Mucosa of stomach (tissue), 1 donor: ENCODE data around the gene MYO7A.

Experiments used
- H3K27me3 ChIP-seq: one replicate; pipeline ENCODE4 v1.7.0; 2013; ENCODE audit warnings: mild to moderate bottlenecking, low read length; ENCODE audit not compliant: control insufficient read depth, insufficient read depth
- H3K36me3 ChIP-seq: one replicate; pipeline ENCODE4 v1.7.0; 2013; ENCODE audit warnings: low read length; ENCODE audit not compliant: control insufficient read depth, insufficient read depth
- H3K4me1 ChIP-seq: one replicate; pipeline ENCODE4 v1.7.0; 2013; ENCODE audit warnings: mild to moderate bottlenecking, low read length; ENCODE audit not compliant: control insufficient read depth, insufficient read depth
- H3K4me3 ChIP-seq: one replicate; pipeline ENCODE4 v1.7.0; 2013; ENCODE audit warnings: low read length
- H3K9ac ChIP-seq: one replicate; pipeline ENCODE4 v1.7.0; 2013; ENCODE audit warnings: mild to moderate bottlenecking, low read length, moderate library complexity
- H3K9me3 ChIP-seq: one replicate; pipeline ENCODE4 v1.7.0; 2013; ENCODE audit warnings: mild to moderate bottlenecking, low read length, moderate library complexity; ENCODE audit not compliant: control insufficient read depth
- donor health status: Pancreatic carcinoma.

Gene MYO7A

DNA sequence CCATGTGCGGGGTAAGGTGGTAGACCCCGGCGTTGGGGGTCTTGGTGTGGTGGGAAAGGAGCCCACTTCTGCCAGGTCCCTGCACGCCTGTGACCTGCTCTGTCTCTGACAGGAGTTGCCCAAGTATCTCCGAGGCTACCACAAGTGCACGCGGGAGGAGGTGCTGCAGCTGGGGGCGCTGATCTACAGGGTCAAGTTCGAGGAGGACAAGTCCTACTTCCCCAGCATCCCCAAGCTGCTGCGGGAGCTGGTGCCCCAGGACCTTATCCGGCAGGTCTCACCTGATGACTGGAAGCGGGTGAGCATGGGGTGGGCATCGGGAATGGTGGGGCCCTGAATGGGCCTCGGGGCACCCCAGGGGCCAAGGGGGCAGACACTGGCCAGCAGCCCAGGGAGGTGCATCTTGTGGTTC, 83.0 kb downstream of the MYO7A start:
- Histone ChIP-seq H3K4me1 (no peaks in the 10 kb centered on the region), H3K36me3 (no peaks in the 10 kb centered on the region), H3K9me3 (no peaks in the 10 kb centered on the region), H3K4me3 (no peak overlapping the region), H3K9ac (no peak overlapping the region), H3K27me3 (no peaks in the 10 kb centered on the region)

DNA sequence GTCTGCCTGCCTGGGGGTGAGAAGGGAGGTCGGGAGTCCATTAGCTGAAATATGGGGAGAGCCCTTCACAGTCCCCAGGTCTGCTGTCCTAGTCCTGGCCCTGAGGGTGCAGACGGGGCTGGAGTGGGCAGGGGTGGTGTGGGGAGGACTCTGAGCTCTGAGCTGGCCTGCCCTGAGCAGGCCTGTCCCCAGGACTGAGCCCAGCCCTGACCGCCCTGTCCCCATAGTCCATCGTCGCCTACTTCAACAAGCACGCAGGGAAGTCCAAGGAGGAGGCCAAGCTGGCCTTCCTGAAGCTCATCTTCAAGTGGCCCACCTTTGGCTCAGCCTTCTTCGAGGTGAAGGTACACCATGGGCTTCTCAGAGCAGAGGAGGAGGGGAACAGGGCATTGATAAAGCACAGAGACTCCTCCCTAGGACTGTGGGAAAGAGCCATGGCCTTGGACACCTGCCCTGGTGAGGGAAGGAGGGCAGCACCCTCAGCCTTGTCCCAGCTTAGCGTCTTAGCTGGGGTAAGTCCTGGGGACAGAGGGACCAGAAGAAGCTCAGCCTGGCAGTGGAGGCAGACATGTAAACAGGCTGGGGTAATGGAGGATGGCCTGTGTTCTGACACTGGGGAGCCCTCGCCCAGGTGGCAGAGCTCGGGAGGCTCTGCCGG, 83.7 kb downstream of the MYO7A start:
- no peaks in the 10 kb centered on the region for H3K36me3 ChIP-seq
- H3K27me3 ChIP-seq: no peaks in the 10 kb centered on the region
- no peak overlapping the region for H3K4me3 ChIP-seq
- H3K9me3 ChIP-seq: no peaks in the 10 kb centered on the region
- H3K4me1 ChIP-seq: no peaks in the 10 kb centered on the region
- no peak overlapping the region for H3K9ac ChIP-seq

DNA sequence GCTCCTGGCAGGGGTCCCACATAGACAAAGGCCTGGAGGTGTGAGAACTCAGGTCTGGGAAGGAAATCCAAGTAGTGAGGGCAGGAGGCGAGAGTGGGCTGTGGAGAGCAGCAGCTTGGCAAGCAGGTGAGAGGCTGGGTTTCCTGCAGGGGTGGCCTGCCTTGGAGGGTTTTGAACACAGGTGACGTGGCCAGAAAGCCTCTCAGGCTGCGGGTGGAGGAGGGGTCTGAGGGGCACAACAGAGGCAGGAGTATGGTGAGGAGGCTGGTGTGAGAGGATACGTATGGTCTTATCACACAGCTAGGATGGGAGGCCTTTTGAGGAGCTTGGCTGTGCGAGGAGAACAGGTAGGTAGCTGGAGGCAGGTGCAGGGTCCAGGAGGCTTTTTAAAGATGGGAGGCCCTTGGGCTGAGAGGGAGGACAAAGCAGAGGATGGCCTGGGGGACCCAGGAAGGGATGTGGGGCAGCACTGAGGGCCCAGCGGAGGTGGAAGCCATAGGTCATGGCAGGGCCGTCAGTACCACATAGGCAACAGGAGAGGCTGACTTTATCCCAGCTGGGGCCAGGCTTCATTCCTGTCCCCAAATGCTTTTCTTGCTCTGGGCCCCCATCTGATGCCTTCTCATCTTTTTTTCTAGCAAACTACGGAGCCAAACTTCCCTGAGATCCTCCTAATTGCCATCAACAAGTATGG, 84.4 kb downstream of the MYO7A start:
- Histone ChIP-seq H3K27me3 (no peaks in the 10 kb centered on the region), H3K9me3 (no peaks in the 10 kb centered on the region), H3K4me3 (no peak overlapping the region), H3K4me1 (no peaks in the 10 kb centered on the region), H3K36me3 (no peaks in the 10 kb centered on the region), H3K9ac (no peak overlapping the region)

DNA sequence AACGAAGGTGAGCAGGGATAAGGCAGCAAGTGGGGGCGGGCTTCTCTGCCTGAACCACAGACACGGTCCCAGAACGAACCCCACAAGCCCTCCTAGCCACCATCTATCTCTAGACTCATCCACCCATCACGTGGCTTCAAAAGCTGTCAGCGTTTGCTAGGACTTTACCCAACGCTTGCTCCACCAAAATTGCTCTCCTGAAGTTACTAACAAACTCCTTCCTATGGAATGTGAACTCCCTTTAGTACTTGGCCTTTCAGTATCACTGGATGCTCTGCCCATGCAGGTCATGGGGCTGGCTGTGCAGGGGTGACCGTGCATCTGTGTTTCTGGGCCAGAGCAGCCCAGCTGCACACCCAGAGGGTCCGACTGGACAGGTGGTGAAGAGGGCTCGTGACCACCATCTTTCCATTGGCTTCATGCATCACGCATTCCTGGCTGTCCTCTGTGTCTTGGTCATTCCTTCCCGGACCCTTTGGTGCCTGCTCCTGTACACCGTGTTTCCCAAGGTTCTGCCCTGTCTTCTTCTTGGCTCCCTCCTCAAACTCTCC, 85.1 kb downstream of the MYO7A start:
- Histone ChIP-seq H3K9ac (no peak overlapping the region), H3K36me3 (no peaks in the 10 kb centered on the region), H3K9me3 (no peaks in the 10 kb centered on the region), H3K27me3 (no peaks in the 10 kb centered on the region), H3K4me3 (no peak overlapping the region), H3K4me1 (no peaks in the 10 kb centered on the region)

DNA sequence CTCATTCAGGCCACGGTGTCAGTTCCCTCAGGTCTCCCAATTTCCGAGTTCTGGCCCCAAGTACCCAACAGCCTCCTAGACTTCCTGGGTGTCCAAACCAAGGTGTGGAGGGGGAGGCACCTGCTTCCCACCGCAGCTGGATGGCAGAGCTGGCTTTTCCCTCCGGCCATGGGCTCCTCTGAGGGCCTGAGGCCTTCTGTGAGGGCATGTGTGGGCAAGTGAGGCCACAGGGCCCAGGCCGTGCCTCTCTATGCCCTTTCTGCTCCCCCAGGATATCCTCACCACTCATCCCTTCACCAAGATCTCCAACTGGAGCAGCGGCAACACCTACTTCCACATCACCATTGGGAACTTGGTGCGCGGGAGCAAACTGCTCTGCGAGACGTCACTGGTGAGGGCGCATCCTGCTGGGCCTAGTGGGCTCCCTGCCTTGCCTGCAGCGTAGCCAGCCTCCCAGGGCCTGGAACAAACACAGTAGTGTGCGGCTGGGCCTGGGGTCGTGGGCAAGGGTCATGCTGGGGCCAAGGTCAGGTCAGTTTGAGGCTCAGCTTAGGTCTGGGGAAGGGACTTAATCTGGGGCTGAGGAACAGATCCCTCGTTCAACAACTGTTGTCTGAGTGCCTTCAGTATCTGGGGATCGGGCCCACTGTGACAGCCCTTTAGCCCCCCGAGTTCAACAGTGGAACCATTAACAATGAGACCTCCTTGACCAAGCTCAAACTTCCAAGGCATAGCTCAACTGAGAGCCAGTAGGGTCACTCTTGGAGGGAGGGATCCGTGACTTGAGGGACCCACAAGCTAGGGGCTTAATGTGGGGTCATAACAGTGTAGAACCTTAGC, 85.8 kb downstream of the MYO7A start:
- Histone ChIP-seq H3K4me1 (no peaks in the 10 kb centered on the region), H3K9me3 (no peaks in the 10 kb centered on the region), H3K9ac (no peak overlapping the region), H3K27me3 (no peaks in the 10 kb centered on the region), H3K36me3 (no peaks in the 10 kb centered on the region), H3K4me3 (no peak overlapping the region)

DNA sequence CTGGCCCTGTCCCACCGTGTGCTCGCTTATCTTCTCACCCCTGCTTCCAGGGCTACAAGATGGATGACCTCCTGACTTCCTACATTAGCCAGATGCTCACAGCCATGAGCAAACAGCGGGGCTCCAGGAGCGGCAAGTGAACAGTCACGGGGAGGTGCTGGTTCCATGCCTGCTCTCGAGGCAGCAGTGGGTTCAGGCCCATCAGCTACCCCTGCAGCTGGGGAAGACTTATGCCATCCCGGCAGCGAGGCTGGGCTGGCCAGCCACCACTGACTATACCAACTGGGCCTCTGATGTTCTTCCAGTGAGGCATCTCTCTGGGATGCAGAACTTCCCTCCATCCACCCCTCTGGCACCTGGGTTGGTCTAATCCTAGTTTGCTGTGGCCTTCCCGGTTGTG, 86.5 kb downstream of the MYO7A start:
- Histone ChIP-seq H3K36me3 (no peaks in the 10 kb centered on the region), H3K9me3 (no peaks in the 10 kb centered on the region), H3K27me3 (no peaks in the 10 kb centered on the region), H3K9ac (no peak overlapping the region), H3K4me3 (no peak overlapping the region), H3K4me1 (no peaks in the 10 kb centered on the region)

DNA sequence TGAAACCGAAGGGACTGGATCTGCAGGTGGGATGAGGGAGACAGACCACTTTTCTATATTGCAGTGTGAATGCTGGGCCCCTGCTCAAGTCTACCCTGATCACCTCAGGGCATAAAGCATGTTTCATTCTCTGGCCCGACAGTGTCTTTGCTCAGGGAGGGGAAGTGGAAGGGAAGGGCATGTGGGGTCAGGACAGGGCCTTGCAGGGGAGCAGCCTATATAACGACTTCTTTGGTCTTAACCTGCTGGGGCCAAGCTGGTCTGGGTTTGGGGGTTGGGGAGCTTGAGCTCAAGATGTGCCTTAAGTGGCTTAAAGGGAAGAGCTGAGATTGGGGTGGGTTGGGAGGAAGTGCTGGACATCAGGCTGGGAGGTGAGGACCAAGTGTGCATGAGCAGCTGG, 87.1 kb downstream of the MYO7A start:
- Histone ChIP-seq H3K9ac (no peak overlapping the region), H3K4me3 (no peak overlapping the region), H3K27me3 (no peaks in the 10 kb centered on the region), H3K4me1 (no peaks in the 10 kb centered on the region), H3K36me3 (no peaks in the 10 kb centered on the region), H3K9me3 (no peaks in the 10 kb centered on the region)

DNA sequence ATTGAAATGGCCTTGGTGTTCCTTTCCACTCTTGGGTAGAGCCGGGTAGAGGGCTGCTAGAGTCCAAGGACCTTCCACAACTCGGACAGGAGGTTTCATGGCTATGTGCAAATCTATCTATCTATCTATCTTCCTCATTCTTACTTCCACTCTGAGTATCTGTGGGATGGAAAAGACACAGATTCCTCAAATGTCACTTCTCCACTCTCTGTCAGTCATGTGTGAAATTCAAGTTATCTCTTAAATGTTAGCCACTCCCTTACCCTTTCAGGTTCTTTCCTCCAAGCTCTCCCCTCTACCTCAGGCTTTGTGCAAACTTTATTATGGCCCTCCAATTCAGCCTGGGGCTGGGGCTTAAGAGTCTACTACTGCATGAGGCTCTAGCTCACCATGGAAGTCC, 89.1 kb downstream of the MYO7A start:
- H3K27me3 ChIP-seq: no peaks in the 10 kb centered on the region
- no peaks in the 10 kb centered on the region for H3K4me1 ChIP-seq
- no peaks in the 10 kb centered on the region for H3K36me3 ChIP-seq
- H3K9me3 ChIP-seq: no peaks in the 10 kb centered on the region
- H3K4me3 ChIP-seq: no peak overlapping the region
- no peak overlapping the region for H3K9ac ChIP-seq

DNA sequence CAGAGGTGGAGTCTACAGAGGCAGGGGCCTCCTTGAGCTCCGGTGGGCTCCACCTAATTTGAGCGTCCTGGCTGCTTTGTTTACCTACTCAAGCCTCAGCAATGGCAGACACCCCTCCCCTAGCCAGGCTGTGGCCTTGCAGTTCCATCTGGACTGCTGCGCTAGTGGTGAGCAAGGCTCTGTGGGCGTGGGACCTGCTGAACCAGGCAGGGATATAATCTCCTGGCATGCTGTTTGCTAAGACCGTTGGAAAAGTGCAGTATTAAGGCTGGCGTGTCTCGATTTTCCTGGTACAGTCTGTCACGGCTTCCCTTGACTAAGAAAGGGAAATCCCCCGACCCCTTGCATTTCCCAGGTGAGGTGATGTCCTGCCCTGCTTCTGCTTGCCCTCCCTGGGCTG, 95.8 kb downstream of the MYO7A start:
- Histone ChIP-seq H3K4me3 (no peak overlapping the region), H3K9ac (no peak overlapping the region), H3K9me3 (no peaks in the 10 kb centered on the region), H3K36me3 (no peaks in the 10 kb centered on the region), H3K27me3 (no peaks in the 10 kb centered on the region), H3K4me1 (peaks cover 13% of the 10 kb centered on the region)

DNA sequence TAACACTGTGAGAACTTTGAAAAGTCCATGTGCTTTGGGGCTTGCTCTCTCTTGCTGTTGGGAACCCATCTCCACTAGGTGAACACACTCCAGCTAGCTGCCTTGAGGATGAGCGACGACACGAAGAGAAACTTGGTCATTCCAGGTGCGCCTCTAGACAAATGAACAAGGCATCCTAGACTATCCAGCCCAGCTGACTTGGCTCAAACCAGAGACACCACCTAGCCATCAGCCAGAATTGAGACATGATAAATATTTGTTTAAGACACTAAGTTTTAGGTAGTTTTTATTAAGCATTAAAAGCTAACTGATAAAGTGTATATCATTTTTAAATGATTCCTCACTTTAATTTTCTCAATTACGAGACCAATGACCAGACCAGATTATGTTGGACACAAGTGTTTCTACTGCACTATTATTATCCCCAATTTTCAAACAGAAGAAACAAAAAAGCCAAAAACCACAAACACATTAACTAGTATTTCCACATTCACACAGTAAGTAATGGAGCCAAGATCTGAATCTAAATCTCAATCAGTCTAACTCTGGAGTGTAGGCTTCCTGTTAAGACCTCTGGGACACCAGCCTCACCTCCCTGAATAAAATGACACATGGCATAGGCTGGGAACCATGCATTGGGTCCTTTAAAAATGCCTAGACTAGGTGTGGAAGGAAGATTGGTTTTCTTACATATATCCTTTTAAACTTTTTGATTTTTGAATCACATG, 103.0 kb downstream of the MYO7A start:
- no peaks in the 10 kb centered on the region for H3K27me3 ChIP-seq

DNA sequence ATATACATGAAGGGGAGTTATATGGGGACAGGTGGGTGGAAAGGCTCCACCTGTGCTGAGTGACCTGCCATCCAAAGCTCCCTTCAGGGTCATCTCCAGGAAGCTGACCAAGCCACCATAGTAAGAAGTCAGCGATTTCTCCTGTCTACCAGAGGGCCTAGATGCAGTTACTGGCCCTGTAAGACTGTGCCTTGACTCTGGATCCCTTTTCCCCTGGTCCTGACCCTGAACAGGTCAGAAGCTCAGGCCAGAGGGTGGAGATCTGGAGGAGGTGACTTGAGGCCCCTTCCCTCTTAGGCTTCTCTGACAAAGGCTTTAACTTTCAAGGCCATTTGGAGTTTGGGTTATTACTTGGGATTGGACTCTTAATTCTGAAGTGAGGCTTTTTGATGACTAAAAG, 103.8 kb downstream of the MYO7A start:
- peaks cover 4% of the 10 kb centered on the region for H3K4me1 ChIP-seq
- no peak overlapping the region for H3K9ac ChIP-seq

More for the DNA sequence above, 103.0 kb downstream of the MYO7A start:
- H3K9me3 ChIP-seq: no peaks in the 10 kb centered on the region
- no peak overlapping the region for H3K4me3 ChIP-seq
- H3K4me1 ChIP-seq: no peaks in the 10 kb centered on the region
- H3K36me3 ChIP-seq: no peaks in the 10 kb centered on the region
- no peak overlapping the region for H3K9ac ChIP-seq

More for the DNA sequence above, 103.8 kb downstream of the MYO7A start:
- H3K9me3 ChIP-seq: no peaks in the 10 kb centered on the region
- no peak overlapping the region for H3K4me3 ChIP-seq
- no peaks in the 10 kb centered on the region for H3K36me3 ChIP-seq
- H3K27me3 ChIP-seq: no peaks in the 10 kb centered on the region
